Measurements from ENCODE around the gene FNIP1.
A peak's percentile ranks its signal among the peaks of the same experiment; 100 is the strongest.
"Not testable (repeated sequence)": the region's sequence is repeated elsewhere in the genome, so short reads cannot be mapped to it uniquely, and the experiment has no call there.

The FNIP1 gene

DNA sequence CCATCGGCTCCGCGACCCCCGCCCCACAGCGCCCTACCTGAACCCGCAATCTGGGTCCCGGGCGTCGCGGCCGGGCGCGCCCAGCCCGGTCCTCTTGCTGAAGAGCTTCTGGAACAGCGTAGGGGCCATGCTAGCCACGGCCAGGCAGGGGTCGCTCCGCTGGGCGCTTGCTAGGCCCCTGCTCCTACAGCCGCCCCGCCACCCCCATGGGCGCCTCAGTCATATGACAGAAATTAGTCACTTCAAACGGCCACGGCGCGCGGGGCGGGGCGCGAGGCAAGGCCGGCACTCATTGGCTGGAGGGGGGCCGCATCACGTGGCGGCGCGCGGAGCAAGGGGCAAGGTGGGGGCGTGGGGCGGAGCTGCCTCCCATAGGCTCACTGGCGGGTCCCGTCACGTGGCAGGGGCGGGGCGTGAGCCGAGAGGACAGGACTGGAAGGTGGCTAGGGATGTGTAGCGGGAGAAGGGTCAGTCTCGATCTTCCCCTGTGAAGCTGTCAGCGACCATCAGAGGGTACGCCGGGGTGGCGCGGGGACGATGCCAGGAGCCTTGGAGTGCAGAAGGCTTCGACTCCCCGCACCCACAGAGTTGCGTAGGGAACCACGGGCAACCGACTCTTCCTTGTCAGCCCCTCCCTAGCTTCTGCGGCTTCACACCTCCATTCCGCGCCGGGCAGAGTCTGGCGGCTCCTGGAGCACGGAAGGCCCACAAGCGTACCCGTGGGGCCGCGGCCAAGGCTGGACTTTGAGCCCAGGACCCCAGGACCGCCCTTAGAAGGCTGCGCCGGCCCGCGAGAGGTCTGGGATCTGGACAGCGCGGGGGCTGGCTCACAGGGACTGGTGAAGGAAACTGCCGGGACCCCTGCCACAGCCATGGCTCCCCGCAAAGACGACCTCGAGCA, at the start of gene FNIP1:
FNIP1 (minus strand) TSS at position 225 of the 901 bp plus-strand sequence; CDS start at position 129, 96 bp downstream.
- peak; percentile 97 to 98 for DNase-seq (ENCODE audit: low read depth in 2 of 2)

DNA sequence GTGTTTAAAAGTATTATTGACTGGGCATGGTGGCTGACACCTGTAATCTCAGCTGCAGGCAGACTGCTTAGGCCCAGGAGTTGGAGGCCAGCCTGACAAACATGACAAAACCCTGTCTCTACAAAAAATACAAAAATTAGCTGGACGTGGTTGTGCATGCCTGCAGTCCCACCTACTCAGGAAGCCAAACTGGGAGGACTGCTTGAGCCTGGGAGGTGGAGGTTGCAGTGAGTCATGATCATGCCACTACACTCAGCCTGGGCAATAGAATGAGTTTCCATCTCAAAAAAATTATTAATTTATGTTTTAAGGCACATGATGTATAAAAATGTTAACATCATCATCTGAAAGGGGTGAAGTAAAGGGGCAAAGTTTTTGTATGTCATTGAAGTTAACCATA, 49.7 kb upstream of the FNIP1 start:
- no peak for DNase-seq (ENCODE audit: low read depth in 2 of 2)

DNA sequence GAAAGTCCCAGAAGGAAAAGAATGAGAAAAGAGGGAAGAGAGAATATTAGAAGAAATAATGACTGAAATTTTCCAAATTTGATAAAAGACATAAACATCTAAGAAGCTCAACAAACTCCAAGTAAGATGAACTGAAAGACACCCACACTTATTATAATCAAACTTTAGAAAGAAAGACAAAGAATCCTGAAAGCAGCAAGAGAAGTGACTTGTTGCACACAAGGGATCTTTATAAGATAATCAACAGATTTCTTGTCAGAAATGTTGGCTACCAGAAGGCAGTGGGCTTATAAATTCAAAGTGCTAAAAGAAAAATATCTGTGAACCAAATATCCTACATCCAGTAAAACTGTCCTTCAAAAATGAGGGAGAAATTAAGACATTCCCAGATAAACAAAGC, 49.0 kb upstream of the FNIP1 start:
- no peak for DNase-seq (ENCODE audit: low read depth in 2 of 2)

DNA sequence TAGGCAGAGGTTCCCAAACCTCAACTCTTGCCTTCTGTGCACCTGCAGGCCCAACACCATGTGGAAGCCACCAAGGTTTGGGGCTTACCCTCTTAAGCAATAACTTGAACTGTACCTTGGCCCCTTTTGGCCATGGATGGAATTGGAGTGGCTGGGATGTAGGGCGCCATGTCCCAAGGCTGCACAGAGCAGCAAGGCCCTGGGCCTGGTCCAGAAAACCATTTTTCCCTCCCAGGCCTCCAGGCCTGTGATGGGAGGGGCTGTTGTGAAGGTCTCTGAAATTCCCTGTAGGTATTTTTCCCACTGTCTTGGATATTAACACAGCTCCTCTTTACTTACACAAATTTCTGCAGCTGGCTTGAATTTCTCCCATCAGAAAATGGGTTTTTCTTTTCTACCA, 46.2 kb upstream of the FNIP1 start:
- DNase-seq (ENCODE audit: low read depth in 2 of 2) = not testable (repeated sequence)

DNA sequence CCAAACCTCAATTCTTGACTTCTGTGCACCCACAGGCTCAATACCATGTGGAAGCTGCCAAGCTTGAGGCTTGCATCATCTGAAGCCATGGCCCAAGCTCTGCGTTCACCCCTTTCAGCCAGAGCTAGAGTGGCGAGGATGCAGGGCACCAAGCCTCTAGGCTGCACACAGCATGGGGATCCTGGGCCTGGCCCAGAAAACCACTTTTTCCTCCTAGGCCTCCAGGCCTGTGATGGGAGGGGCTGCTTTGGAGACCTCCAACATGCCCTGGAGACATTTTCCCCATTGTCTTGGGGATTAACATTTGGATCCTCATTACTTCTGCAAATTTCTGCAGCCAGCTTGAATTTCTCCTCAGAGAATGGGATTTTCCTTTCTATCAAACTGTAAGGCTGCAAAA, 35.9 kb upstream of the FNIP1 start:
- not testable (repeated sequence) for DNase-seq (ENCODE audit: low read depth in 2 of 2)

DNA sequence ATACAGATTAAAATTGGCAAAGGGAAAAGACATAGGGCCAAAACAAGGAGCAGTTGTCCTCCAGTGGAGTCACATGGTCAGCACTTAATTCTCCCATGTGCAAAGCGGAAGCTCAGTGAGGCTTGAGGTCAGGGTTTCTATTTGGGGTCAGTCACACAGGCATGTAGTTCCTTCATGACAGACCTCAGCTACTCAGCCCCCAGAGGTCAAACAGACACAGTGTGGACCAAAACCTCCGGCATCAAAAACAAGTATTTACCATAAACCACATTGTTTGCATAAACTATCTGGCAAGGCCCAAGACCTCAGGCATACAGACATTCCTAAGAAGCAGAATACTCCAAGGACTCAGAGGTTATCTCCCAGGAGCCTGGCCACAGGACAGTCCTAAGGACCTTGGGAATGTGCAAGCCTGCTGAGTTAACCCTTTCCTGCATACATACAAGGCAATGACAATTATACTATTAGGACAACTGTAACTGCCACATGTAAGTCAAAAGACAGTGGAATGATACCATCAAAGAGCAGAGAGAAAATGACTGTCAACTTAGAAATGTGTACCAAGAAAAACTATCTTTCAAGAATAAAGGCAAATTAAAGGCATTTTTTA, 28.7 kb upstream of the FNIP1 start:
- no peak for DNase-seq (ENCODE audit: low read depth in 2 of 2)

DNA sequence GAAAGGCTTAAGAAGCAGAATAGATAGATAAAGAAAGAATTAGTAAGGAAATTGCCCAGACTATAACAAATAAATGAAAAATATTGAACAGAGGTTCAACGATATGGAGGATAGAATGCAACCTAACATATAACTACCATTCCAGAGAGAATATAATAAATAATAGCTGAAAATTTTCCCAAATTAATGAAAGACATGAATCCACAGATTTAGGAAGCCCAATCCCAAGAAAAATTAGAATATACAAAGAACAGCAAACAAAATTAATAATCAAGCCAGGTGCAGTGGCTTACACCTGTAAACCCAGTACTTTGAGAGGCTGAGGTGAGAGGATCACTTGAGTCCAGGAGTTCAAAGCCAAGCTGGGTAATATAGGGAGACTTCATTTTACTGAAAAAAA, 27.8 kb upstream of the FNIP1 start:
- DNase-seq (ENCODE audit: low read depth in 2 of 2) = no peak

DNA sequence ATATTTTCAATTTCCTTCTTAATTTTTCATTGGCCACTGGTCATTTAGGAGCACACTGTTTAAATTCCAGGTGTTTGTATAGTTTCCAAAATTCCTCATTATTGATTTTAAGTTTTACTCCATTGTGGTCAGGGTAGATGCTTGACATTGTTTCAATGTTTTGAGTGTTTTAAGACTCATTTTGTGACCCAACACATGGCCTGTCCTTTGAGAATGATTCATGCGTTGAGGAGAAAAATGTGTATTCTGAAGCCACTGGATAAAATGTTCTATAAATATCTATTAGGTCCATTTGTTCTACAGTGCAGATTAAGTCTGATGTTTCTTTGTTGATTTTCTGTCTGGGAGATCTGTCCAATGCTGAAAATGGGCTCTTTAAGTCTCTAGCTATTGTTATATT, 24.4 kb upstream of the FNIP1 start:
- DNase-seq (ENCODE audit: low read depth in 2 of 2) = no peak

DNA sequence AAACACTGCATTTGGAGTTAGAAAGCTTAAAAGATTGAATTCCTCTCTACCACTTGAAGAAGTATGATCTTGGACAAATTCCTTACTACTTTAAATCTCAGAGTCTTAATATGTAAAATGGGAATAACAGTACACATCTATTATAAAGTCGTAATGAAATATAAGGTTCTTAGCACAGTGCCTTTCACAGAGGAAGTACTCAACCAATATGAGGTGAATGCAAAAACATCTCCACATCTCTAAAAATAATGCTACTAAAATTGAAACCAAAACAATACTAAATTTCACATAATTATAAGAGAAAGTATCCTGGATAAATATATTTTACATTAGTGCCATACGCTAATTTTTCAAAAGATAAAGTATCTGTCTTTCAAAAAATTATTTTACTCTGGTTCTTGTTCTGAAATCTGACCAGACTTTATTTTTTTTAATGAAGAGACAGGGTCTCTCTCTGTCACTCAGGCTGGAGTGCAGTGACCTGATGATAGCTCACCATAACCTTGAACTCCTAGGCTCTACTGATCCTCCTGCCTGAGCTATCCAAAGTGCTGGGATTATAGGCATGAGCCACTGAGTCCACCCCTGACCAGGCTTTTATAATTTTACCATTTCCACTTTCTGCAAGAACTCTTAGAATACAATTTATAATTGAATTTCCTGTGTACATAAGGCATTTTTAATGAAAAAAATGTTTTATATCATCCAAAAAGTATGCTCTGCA, 21.3 kb upstream of the FNIP1 start:
- DNase-seq (ENCODE audit: low read depth in 2 of 2) = no peak

DNA sequence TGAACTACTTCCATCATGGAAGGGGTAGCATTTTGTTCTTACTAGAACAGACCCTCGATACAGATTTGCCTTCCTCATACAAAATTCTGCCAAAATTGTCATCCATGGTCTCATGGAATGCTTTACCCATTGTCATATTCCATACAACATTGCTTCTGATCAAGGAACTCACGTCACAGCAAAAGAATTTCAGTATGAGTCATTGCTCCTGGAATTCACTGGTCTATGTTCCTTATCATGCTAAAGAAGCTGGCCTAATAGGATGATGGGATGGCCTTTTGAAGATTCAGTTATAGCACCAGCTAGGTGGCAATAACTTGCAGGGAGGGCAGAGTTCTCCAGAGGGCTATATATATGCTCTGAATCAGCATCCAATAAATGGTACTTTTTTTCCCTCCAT, 18.2 kb upstream of the FNIP1 start:
- DNase-seq (ENCODE audit: low read depth in 2 of 2) = no peak

DNA sequence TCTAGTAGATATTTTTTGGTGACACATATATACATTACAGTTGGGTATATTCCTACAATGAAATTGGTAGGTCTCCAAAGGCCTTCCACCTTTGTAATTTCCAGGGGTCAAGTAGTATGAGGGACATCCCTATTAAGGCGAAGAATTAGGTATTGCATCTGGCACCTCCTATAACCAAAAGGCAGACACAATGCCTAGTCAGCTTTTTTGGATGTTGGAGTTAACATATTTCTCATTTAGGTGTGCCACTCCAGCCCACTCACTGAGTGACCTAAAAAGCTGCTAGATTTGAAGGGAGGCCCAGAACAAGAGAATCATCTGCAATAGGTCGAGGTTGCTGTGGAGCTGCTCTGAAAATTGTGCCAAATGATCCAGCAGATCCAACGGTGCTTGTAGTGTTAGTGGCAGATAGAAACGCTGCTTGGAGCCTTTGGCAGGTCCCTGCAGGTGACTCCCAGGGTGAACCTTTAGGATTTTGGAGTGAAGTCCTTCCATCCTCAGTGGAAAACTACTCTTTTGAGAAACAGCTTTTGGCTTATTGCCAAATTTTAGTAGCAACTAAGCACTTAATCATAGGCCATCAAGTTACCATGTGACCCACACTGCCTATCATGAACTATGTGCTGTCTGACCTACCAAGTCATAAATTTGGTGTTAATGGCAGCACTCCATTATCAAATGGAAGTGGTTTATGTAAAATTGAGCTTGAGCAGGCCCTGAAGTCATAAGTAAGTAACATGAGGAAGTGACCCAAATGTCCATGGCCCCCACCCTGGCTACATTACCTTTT, 15.7 kb upstream of the FNIP1 start:
- DNase-seq (ENCODE audit: low read depth in 2 of 2) = no peak

DNA sequence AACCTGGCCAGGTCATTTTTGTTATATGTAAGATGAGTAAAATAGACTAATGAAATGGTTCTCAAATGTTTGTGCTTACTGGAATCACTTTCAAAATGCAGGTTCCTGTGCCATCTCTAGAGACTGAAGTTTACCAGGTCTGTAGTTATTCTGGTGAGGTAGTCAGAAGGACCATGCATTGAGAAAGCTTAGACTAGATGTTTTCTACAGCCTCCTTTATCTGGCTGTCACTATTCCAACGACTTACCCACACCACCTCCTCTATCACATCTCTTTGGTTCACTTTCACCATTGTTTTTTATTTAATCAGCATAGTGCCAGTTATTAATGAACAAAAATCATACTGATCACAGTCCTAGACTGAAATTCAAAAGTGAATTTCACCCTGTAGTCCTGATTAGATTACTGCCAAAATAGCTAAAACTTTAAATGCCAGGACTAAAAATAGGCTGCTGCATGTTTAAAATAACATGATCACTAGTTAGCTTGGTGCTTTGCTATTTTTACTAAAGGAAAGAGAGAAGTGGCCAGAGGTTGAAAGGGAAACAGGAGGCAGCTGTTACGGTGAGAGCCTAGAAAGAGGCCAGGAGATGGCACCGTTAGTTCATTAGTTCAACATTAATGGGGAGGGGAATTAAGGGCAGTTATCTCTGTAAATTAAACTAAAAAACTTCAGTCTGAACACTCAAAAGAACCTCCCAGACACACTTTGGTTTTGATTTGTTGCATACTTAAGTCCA, 13.9 kb upstream of the FNIP1 start:
- DNase-seq (ENCODE audit: low read depth in 2 of 2) = no peak

DNA sequence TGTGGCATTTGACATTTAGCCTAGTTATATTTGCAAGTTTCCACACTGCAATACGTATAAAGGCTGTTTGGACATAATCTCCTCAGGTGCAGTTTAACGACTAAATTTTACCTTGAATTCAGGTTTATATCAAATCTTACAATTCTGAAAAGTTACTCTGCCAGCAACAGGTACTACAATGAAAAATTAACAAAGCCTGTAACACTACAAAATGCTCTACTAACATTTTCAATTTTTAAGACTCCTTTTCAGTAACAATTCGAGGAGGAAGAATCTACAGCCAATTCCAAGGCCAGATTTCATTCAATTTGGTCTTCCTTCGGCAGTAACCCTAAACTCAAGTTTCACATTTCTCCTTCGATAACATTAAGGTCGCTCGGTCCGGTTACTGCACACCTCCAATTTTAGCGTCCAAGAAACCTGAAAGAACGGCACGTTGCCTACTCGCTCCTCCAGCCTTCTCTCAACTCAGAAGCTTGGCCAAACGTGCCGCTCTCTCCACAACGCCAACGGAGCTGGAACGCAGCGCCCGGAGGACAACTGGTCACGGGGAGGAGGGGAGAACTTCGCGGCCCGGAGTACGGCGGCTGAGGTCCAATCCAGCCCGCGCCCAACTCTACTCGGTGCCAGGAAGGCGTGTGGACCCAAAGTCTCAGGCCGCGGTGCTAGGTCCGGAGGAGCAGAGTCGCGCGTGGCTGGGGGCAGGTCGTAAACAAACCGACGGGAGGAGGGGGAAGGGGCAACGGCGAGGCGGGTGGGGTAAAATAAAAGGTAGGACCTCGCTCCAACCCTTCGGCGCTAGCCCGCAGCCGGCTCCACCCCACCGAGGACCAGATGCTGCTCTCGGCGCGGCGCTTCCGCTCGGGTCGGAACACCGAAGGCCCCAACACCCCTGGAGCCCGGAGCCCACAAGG, 681 bp downstream of the FNIP1 start:
- peak; percentile 3 to 10 for DNase-seq (ENCODE audit: low read depth in 2 of 2)

DNA sequence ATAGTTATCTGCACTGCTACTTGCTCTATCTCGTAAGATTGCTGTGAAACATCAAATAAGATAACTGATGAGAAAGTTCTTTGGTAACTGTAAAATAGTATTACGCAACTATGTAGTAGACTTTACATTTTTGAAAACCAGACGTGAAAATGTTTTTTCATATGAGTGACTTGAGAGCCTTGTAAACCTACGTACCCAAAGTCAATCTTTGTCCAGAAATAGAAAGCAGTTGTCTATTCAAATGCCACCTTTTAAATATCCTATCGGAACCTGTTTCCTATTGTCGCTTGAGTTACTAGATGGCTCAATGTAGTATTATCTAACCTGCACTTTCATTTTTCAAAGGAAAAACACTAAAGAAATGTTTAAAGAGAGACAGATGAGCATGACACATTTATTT, 1.6 kb downstream of the FNIP1 start:
- no peak for DNase-seq (ENCODE audit: low read depth in 2 of 2)

DNA sequence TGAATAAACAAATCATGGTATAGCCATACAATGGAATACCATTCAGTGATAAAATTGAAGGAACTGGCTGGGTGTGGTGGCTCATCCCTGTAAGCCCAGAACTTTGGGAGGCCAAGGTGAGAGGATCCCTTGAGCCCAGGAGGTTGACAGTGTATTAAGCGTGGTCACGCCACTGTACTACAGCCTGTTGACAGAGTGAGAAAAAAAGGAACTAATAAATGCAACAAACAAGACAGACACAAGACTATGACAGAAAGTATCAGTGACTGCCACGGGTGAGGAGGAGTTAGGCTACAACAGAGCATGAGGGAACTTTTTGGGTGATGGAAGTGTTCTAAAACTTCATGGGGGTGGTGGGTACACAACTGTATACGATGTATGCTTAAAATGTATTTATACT, 2.2 kb downstream of the FNIP1 start:
- no peak for DNase-seq (ENCODE audit: low read depth in 2 of 2)

DNA sequence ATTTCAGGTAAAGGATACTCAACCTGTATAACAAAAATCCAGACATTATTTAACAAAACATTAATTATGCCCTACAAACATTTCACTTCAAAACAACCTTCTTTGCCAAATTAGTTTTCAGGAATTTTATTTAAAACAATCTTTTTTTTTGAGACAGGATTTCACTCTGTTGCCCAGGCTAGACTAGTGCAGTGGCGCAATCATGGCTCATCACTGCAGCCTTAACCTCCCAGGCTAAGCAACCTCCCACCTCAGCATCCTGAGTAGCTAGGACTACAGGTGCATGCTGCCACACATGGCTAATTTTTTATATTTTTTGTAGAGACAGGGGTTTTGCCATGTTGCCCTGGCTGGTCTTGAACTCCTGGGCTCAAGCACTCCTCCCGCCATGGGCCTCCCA, 3.9 kb downstream of the FNIP1 start:
- no peak for DNase-seq (ENCODE audit: low read depth in 2 of 2)

DNA sequence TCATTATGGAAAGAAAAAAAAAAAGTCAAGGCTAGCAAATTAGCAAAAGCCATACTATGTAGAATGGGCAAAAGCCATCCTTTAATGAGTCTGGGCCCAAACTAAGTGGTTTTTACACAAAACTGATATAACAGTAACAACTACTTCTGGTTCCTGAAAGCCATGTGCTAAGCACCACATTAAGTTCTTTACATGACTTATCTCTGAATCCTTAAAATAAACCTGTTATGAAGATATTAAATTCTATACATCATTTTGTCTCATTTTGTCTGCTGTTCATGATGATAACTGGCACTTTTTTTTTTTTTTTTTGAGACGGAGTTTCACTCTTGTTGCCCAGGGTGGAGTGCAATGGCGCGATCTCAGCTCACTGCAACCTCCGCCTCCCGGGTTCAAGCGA, 5.0 kb downstream of the FNIP1 start:
- no peak for DNase-seq (ENCODE audit: low read depth in 2 of 2)

DNA sequence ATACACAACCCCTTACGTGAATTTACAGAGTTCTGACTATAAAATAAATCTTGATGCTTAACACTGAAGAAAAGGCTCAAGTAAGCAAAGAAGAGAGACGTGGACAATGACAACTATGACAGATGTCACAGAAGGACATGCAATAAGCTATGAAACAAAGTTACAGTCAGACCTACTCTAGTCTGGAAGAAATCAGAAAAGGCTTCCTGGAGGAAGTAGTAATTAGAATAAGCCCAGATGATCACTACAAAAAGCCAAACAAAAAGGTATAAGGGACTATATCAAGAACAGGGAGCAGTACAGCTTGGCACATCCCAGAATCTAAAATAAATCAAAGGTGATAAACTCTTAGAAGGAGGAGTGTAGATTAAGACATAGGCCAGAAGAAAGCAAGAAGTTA, 6.3 kb downstream of the FNIP1 start:
- DNase-seq (ENCODE audit: low read depth in 2 of 2) = no peak

DNA sequence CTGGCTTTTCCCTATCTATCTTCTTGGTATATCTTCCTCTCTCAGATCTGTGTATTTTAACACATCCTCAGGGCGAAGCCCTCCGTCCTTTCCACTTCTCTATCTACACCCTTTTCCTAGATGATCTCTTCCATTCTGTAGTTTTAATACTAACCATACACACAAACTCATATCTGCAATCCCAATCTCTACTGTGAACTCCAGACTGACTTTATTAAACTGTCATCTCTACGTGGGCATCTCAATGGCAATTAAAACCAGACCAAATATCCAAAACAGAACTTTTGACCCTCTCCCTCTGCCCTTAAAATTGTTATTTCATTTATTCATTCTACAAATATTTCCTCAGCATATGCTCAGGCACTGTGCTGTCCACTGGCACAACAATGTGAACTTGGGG, 7.1 kb downstream of the FNIP1 start:
- DNase-seq (ENCODE audit: low read depth in 2 of 2) = no peak

DNA sequence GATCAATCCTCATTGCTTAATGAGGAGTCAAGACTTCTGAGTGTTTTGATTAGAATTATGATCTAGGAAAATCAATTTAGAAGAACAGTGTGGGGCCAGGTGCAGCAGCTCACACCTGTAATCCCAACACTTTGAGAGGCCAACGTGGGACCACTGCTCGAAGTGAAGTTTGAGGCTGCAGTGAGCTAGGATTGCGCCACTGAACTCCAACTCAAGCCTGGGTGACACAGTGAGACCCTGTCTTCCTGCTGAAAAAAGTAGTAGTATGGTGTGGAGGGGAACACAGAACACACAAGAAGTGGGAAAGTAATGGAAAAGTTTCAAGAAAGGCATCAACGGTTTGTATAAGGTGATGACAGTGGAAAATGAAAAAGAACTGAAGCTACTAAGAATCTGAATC, 9.1 kb downstream of the FNIP1 start:
- no peak for DNase-seq (ENCODE audit: low read depth in 2 of 2)

Measured in activated CD4-positive, alpha-beta T cell treated with anti-CD3 and anti-CD28 coated beads for 24 hours (primary cell).